Measurements from ENCODE around the gene CCM2. TPM values are rescaled to one million over a fixed set of nuclear protein-coding genes. Genes with fewer than 3 reads are reported as not detected.
"Not testable (repeated sequence)": the region's sequence is repeated elsewhere in the genome, so short reads cannot be mapped to it uniquely, and the experiment has no call there.

The CCM2 gene
- total and polyA plus RNA-seq, 5 experiments from 2014 or later, result 49.9 to 167 (median 81.7) TPM

GRCh38 chr7:45031829-45032228, 31.8 kb downstream of the CCM2 start:
- peaks cover 5 to 51% (median 7%) of the 10 kb centered on the region in 3 donors for H3K36me3 Mint-ChIP-seq
- H3K27me3 Mint-ChIP-seq, result no peaks in the 10 kb centered on the region
- peak overlapping the region; percentile 48 to 89 (median 80) for H3K4me3 Mint-ChIP-seq
- ATAC-seq (no peak), DNase-seq (peak in 1 of 10 donors; percentile 15)
- H3K9me3 Mint-ChIP-seq, result no peaks in the 10 kb centered on the region
- POLR2A ChIA-PET, result interaction anchor here (1.3 to 17.7 kb wide), 5 partner anchors 10 to 235 kb away, joined by 3 to 314 read pairs (median 6); partner anchors contain the start of genes CCM2, MYO1G and PPIA
- H3K4me1 Mint-ChIP-seq, result peaks cover 36 to 84% (median 76%) of the 10 kb centered on the region in 4 donors
- H3K27ac Mint-ChIP-seq, result peak overlapping the region; percentile 79 to 93 (median 85)

- peaks cover 4 to 56% (median 10%) of the 10 kb centered on the region in 3 donors for H3K36me3 Mint-ChIP-seq
- H3K4me1 Mint-ChIP-seq, result peaks cover 34 to 84% (median 75%) of the 10 kb centered on the region in 4 donors
- peak overlapping the region; percentile 79 to 93 (median 88) for H3K27ac Mint-ChIP-seq
- H3K4me3 Mint-ChIP-seq, result peak overlapping the region; percentile 48 to 89 (median 82)
- no peaks in the 10 kb centered on the region for H3K27me3 Mint-ChIP-seq
- DNase-seq, result no peak
- no peaks in the 10 kb centered on the region for H3K9me3 Mint-ChIP-seq
- POLR2A ChIA-PET, result interaction anchor here (0.7 to 17.7 kb wide), 7 partner anchors 11 to 236 kb away, joined by 3 to 314 read pairs (median 6); partner anchors contain the start of genes CCM2, MYO1G and PPIA
- no peak for ATAC-seq
Measured at GRCh38 chr7:45032421-45032820, 32.4 kb downstream of the CCM2 start.

GRCh38 chr7:45033261-45033930, 33.4 kb downstream of the CCM2 start:
- H3K27me3 Mint-ChIP-seq, result no peaks in the 10 kb centered on the region
- H3K27ac Mint-ChIP-seq, result peak overlapping the region; percentile 68 to 93 (median 88)
- no peaks in the 10 kb centered on the region for H3K9me3 Mint-ChIP-seq
- H3K4me3 Mint-ChIP-seq, result peak overlapping the region; percentile 48 to 89 (median 82)
- H3K4me1 Mint-ChIP-seq, result peaks cover 39 to 91% (median 83%) of the 10 kb centered on the region in 4 donors
- DNase-seq, result peak in 2 of 10 donors; percentile 32 to 36
- peaks cover 0 to 66% (median 7%) of the 10 kb centered on the region in 3 donors for H3K36me3 Mint-ChIP-seq
- POLR2A ChIA-PET, result interaction anchor here (0.5 to 17.7 kb wide), 7 partner anchors 12 to 1353 kb away, joined by 3 to 314 read pairs (median 4); partner anchors contain the start of genes CCM2, MYO1G and PPIA
- peak; percentile 22 to 40 for ATAC-seq

- Mint-ChIP-seq H3K4me3 (peak overlapping the region; percentile 48 to 89 (median 82)), H3K36me3 (peaks cover 4 to 71% (median 10%) of the 10 kb centered on the region in 3 donors), H3K27me3 (no peaks in the 10 kb centered on the region), H3K27ac (peak overlapping the region in 9 of 10 donors; percentile 68 to 93 (median 88)), H3K9me3 (no peaks in the 10 kb centered on the region), H3K4me1 (peaks cover 39 to 91% (median 86%) of the 10 kb centered on the region in 4 donors)
- DNase-seq (no peak), ATAC-seq (no peak)
- POLR2A ChIA-PET, result interaction anchor here (0.5 to 17.7 kb wide), 6 partner anchors 20 to 136 kb away, joined by 3 to 314 read pairs (median 4); partner anchors contain the start of genes CCM2 and MYO1G
Measured at GRCh38 chr7:45033931-45034290, 33.9 kb downstream of the CCM2 start.

GRCh38 chr7:45034710-45035109, 34.7 kb downstream of the CCM2 start:
- H3K36me3 Mint-ChIP-seq, result peaks cover 5 to 77% (median 15%) of the 10 kb centered on the region in 3 donors
- not testable (repeated sequence) for ATAC-seq, H3K9me3 Mint-ChIP-seq, DNase-seq, H3K27me3 Mint-ChIP-seq
- peaks cover 41 to 87% (median 84%) of the 10 kb centered on the region in 4 donors for H3K4me1 Mint-ChIP-seq
- H3K4me3 Mint-ChIP-seq, result peak overlapping the region in 8 of 10 donors; percentile 25 to 90 (median 50)
- POLR2A ChIA-PET, result interaction anchor here (0.6 to 17.7 kb wide), 8 partner anchors 7 to 183 kb away, joined by 3 to 314 read pairs (median 4); partner anchors contain the start of genes CCM2 and MYO1G
- peak overlapping the region in 8 of 10 donors; percentile 4 to 93 (median 76) for H3K27ac Mint-ChIP-seq

- Mint-ChIP-seq H3K4me1 (peaks cover 39 to 82% (median 79%) of the 10 kb centered on the region in 4 donors), H3K27ac (peak overlapping the region; percentile 43 to 85 (median 78)), H3K27me3 (no peaks in the 10 kb centered on the region), H3K36me3 (peaks cover 5 to 79% (median 15%) of the 10 kb centered on the region in 3 donors), H3K9me3 (no peaks in the 10 kb centered on the region), H3K4me3 (peak overlapping the region; percentile 32 to 90 (median 86))
- POLR2A ChIA-PET, result interaction anchor here (0.7 to 17.7 kb wide), 9 partner anchors 8 to 429 kb away, joined by 3 to 314 read pairs (median 4); partner anchors contain the start of genes CCM2 and MYO1G
- ATAC-seq, result no peak
- DNase-seq, result no peak
Measured at GRCh38 chr7:45035371-45035770, 35.4 kb downstream of the CCM2 start.

GRCh38 chr7:45035893-45036292, 35.9 kb downstream of the CCM2 start:
- DNase-seq (peak in 2 of 10 donors; percentile 27 to 29), ATAC-seq (peak; percentile 37 to 66)
- Mint-ChIP-seq H3K27ac (peak overlapping the region; percentile 74 to 94 (median 90)), H3K9me3 (no peaks in the 10 kb centered on the region), H3K36me3 (peaks cover 5 to 84% (median 17%) of the 10 kb centered on the region in 3 donors), H3K4me1 (peaks cover 42 to 84% (median 80%) of the 10 kb centered on the region in 4 donors), H3K4me3 (peak overlapping the region; percentile 62 to 90 (median 86)), H3K27me3 (no peaks in the 10 kb centered on the region)
- POLR2A ChIA-PET, result interaction anchor here (0.7 to 17.7 kb wide), 9 partner anchors 9 to 430 kb away, joined by 3 to 314 read pairs (median 5); partner anchors contain the start of genes CCM2 and MYO1G

- DNase-seq, result no peak
- Mint-ChIP-seq H3K36me3 (peaks cover 5 to 88% (median 21%) of the 10 kb centered on the region in 3 donors), H3K27me3 (no peaks in the 10 kb centered on the region), H3K4me3 (peak overlapping the region; percentile 62 to 90 (median 86)), H3K4me1 (peaks cover 45 to 88% (median 81%) of the 10 kb centered on the region in 4 donors), H3K27ac (peak overlapping the region; percentile 74 to 94 (median 90)), H3K9me3 (no peaks in the 10 kb centered on the region)
- ATAC-seq, result no peak
- POLR2A ChIA-PET, result interaction anchor here (0.7 to 17.7 kb wide), 9 partner anchors 9 to 430 kb away, joined by 3 to 314 read pairs (median 5); partner anchors contain the start of genes CCM2 and MYO1G
Measured at GRCh38 chr7:45036317-45036716, 36.3 kb downstream of the CCM2 start.

GRCh38 chr7:45036796-45037195, 36.8 kb downstream of the CCM2 start:
- DNase-seq (no peak), ATAC-seq (peak in 1 of 2 donors; percentile 22)
- no peaks in the 10 kb centered on the region for H3K9me3 Mint-ChIP-seq
- no peaks in the 10 kb centered on the region for H3K27me3 Mint-ChIP-seq
- peaks cover 5 to 89% (median 22%) of the 10 kb centered on the region in 3 donors for H3K36me3 Mint-ChIP-seq
- POLR2A ChIA-PET, result interaction anchor here (0.6 to 17.7 kb wide), 9 partner anchors 9 to 1176 kb away, joined by 3 to 314 read pairs (median 7); partner anchors contain the start of genes CCM2 and MYO1G
- H3K4me3 Mint-ChIP-seq, result peak overlapping the region; percentile 62 to 90 (median 86)
- H3K4me1 Mint-ChIP-seq, result peaks cover 46 to 90% (median 80%) of the 10 kb centered on the region in 4 donors
- peak overlapping the region; percentile 74 to 94 (median 90) for H3K27ac Mint-ChIP-seq

GRCh38 chr7:45037876-45038275, 37.9 kb downstream of the CCM2 start:
- DNase-seq (no peak), ATAC-seq (no peak)
- Mint-ChIP-seq H3K9me3 (no peaks in the 10 kb centered on the region), H3K27me3 (no peaks in the 10 kb centered on the region), H3K27ac (peak overlapping the region; percentile 74 to 94 (median 90)), H3K36me3 (peaks cover 5 to 90% (median 27%) of the 10 kb centered on the region in 3 donors), H3K4me3 (peak overlapping the region in 9 of 10 donors; percentile 42 to 89 (median 54)), H3K4me1 (peaks cover 42 to 90% (median 78%) of the 10 kb centered on the region in 4 donors)
- POLR2A ChIA-PET, result interaction anchor here (0.6 to 1.2 kb wide), 4 partner anchors 37 to 75 kb away, joined by 3 to 8 read pairs (median 6); no protein-coding TSS in a partner anchor

GRCh38 chr7:45039106-45039505, 39.1 kb downstream of the CCM2 start:
- H3K27me3 Mint-ChIP-seq, result no peaks in the 10 kb centered on the region
- ATAC-seq (no peak), DNase-seq (no peak)
- no peaks in the 10 kb centered on the region for H3K9me3 Mint-ChIP-seq
- peaks cover 40 to 89% (median 75%) of the 10 kb centered on the region in 4 donors for H3K4me1 Mint-ChIP-seq
- H3K36me3 Mint-ChIP-seq, result peaks cover 5 to 90% (median 29%) of the 10 kb centered on the region in 3 donors
- H3K4me3 Mint-ChIP-seq, result no peak overlapping the region
- H3K27ac Mint-ChIP-seq, result peak overlapping the region in 8 of 10 donors; percentile 6 to 92 (median 76)
- POLR2A ChIA-PET, result interaction anchor here (1.8 kb wide), 1 partner anchor 11 kb away, joined by 6 read pairs; no protein-coding TSS in a partner anchor

- Mint-ChIP-seq H3K36me3 (peaks cover 0 to 92% (median 17%) of the 10 kb centered on the region in 3 donors), H3K4me3 (no peak overlapping the region), H3K4me1 (peaks cover 21 to 65% (median 63%) of the 10 kb centered on the region in 4 donors), H3K27me3 (no peaks in the 10 kb centered on the region), H3K9me3 (no peaks in the 10 kb centered on the region), H3K27ac (peak overlapping the region in 8 of 10 donors; percentile 54 to 84 (median 74))
- DNase-seq (no peak), ATAC-seq (no peak)
- POLR2A ChIA-PET, result no interaction called here
Measured at GRCh38 chr7:45044338-45044737, 44.3 kb downstream of the CCM2 start.
